Fibroblast of villous mesenchyme (primary cell): Measurements from ENCODE around the gene AMMECR1. TPM values are rescaled to one million over a fixed set of nuclear protein-coding genes. Genes with fewer than 3 reads are reported as not detected.

Experiments
- DNase-seq: peaks from one replicate; pipeline ENCODE4 v3.0.0-alpha.2; 2010; ENCODE audit warnings: low read depth
- H3K4me3 ChIP-seq: 2 replicates; pipeline ENCODE4 v1.5.1; 2011; ENCODE audit warnings: low read depth, mild to moderate bottlenecking, low read length
- small RNA-seq: library from RNA; depleted of rRNA; stranded (forward); fragments of <200 nt; gene quantifications from one replicate; pipeline ENCODE3, GENCODE V24; 2012
- total RNA-seq: library from RNA; depleted of rRNA; stranded (reverse); fragments of >200 nt; gene quantifications from 2 replicates; pipeline ENCODE4 v1.2.3, GENCODE V29; 2012
- TF ChIP-seq, protein P1 (sequence below): IDR thresholded peaks from 2 replicates; pipeline ENCODE4 v1.5.1; 2012; ENCODE audit warnings: low read depth, mild to moderate bottlenecking, low read length; ENCODE audit not compliant: insufficient read depth

The AMMECR1 gene
- total RNA-seq, 1 donor = 21.6 TPM

- TF ChIP-seq, protein P1, sequence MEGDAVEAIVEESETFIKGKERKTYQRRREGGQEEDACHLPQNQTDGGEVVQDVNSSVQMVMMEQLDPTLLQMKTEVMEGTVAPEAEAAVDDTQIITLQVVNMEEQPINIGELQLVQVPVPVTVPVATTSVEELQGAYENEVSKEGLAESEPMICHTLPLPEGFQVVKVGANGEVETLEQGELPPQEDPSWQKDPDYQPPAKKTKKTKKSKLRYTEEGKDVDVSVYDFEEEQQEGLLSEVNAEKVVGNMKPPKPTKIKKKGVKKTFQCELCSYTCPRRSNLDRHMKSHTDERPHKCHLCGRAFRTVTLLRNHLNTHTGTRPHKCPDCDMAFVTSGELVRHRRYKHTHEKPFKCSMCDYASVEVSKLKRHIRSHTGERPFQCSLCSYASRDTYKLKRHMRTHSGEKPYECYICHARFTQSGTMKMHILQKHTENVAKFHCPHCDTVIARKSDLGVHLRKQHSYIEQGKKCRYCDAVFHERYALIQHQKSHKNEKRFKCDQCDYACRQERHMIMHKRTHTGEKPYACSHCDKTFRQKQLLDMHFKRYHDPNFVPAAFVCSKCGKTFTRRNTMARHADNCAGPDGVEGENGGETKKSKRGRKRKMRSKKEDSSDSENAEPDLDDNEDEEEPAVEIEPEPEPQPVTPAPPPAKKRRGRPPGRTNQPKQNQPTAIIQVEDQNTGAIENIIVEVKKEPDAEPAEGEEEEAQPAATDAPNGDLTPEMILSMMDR = no peak
- DNase-seq = no peak
- no peak overlapping the region for H3K4me3 ChIP-seq
These were observed 164.6 kb downstream of the AMMECR1 start for GRCh38 chrX:110153244-110153643.

- TF ChIP-seq, protein P1 = peak; percentile 72
- peak; percentile 85 for DNase-seq
- no peak overlapping the region for H3K4me3 ChIP-seq
These were observed 171.4 kb downstream of the AMMECR1 start for GRCh38 chrX:110146521-110146920.

GRCh38 chrX:110145854-110146253 is 172.0 kb downstream of the AMMECR1 start:
- peak; percentile 45 for DNase-seq
- TF ChIP-seq, protein P1 = peak; percentile 58
- H3K4me3 ChIP-seq = no peak overlapping the region

- no peak overlapping the region for H3K4me3 ChIP-seq
- TF ChIP-seq, protein P1 = no peak
- no peak for DNase-seq
These were observed 172.6 kb downstream of the AMMECR1 start for GRCh38 chrX:110145311-110145710.

Small RNAs within 50 kb of the gene (small RNA-seq; reads per million reads assigned to genes)
- gene GNG5P2 (not detected), gene SNORD96B (6.8 reads per million, percentile 86 among the genes with 10 or more reads in this experiment)

Other genes starting within 250 kb of the AMMECR1 start
- under 0.01 TPM in 2 replicates for gene RTL9, start 40.8 kb upstream of the AMMECR1 start, total RNA-seq